ENCODE data around the gene ST3GAL5.

DNA sequence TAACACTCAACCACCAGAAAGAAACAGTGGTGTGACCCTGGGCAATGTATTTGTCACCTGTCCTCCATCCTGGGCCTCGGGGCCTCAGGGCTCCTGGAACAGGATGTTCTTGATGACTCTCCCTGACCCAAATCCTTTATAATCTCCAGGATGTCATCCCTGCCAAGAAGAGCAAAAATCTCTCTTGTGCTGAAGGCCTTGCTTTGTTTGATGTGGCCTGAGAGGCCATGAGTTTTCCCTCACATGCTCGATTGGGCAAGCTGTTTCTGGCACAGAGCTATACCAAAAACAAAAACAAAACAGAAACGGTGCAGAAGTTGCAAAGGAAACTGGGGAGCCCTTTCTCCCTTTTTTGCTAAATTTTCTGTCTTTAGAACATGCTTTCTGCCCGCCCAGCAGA is 35.7 kb upstream of the ST3GAL5 start:
- TF ChIP-seq, protein P1, sequence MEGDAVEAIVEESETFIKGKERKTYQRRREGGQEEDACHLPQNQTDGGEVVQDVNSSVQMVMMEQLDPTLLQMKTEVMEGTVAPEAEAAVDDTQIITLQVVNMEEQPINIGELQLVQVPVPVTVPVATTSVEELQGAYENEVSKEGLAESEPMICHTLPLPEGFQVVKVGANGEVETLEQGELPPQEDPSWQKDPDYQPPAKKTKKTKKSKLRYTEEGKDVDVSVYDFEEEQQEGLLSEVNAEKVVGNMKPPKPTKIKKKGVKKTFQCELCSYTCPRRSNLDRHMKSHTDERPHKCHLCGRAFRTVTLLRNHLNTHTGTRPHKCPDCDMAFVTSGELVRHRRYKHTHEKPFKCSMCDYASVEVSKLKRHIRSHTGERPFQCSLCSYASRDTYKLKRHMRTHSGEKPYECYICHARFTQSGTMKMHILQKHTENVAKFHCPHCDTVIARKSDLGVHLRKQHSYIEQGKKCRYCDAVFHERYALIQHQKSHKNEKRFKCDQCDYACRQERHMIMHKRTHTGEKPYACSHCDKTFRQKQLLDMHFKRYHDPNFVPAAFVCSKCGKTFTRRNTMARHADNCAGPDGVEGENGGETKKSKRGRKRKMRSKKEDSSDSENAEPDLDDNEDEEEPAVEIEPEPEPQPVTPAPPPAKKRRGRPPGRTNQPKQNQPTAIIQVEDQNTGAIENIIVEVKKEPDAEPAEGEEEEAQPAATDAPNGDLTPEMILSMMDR (conservative IDR thresholded peaks at IDR 0.05; ENCODE audit: low read length), result no peak
- no peak for TF ChIP-seq EZH2phosphoT487 (IDR thresholded peaks at IDR 0.05; ENCODE audit: borderline replicate concordance, low read depth, low read length)

Measured in OCI-LY7 (cell line).